Right atrium auricular region (tissue), 2 donors: ENCODE results near the gene TYK2. TPM values are rescaled to one million over a fixed set of nuclear protein-coding genes. Genes with fewer than 3 reads are reported as not detected.

ENCODE experiments used
- DNase-seq: peaks from one replicate; pipeline ENCODE4 v3.0.0-alpha.2; 2019; ENCODE audit warnings: low spot score
- H3K27ac ChIP-seq, 2 donors: fragments of 200-600 bp; sonication (generic); 1 replicate in 1 of 2; 2 replicates in 1 of 2; pipeline ENCODE4 v1.5.1; 2016 to 2019
- H3K27me3 ChIP-seq, 2 donors: fragments of 200-600 bp; sonication (generic); one replicate each; pipeline versions ENCODE4 v1.5.1 to v1.6.0; 2017 to 2019
- H3K36me3 ChIP-seq: fragments of 200-600 bp; sonication (generic); one replicate; pipeline ENCODE4 v1.5.1; 2016
- H3K4me1 ChIP-seq, 2 donors: fragments of 200-600 bp; sonication (generic); one replicate each; pipeline versions ENCODE4 v1.5.1 to v1.6.0; 2017 to 2019
- H3K4me3 ChIP-seq, 2 donors: fragments of 200-600 bp; sonication (generic); 1 replicate in 1 of 2; 2 replicates in 1 of 2; pipeline ENCODE4 v1.5.1; 2017 to 2019; ENCODE audit warnings: mild to moderate bottlenecking in 1 of 2, moderate library complexity in 1 of 2
- H3K9me3 ChIP-seq, 2 donors: fragments of 200-600 bp; sonication (generic); one replicate each; pipeline ENCODE4 v1.5.1; 2019
- CTCF ChIP-seq, 2 donors: fragments of 200-600 bp; sonication (generic); IDR thresholded peaks; one replicate each; pipeline ENCODE4 v1.5.1; 2019; ENCODE audit warnings: antibody characterized with exemption in 2 of 2
- total RNA-seq, 2 donors: library from RNA; depleted of rRNA; stranded (reverse); fragments of >200 nt; gene quantifications; one replicate each; pipeline ENCODE4 v1.1.0, GENCODE V29; 2016

TYK2 gene
- total RNA-seq, 2 donors from 2014 or later, result 31.7 to 58.8 TPM

- no peaks in the 10 kb centered on the region for H3K27me3 ChIP-seq
- no peak overlapping the region for H3K4me3 ChIP-seq
- no peak for TF ChIP-seq CTCF (IDR thresholded peaks at IDR 0.05)
- no peaks in the 10 kb centered on the region for H3K9me3 ChIP-seq
- H3K36me3 ChIP-seq, result peaks cover 89% of the 10 kb centered on the region
- no peak for DNase-seq
- H3K27ac ChIP-seq, result no peak overlapping the region
- peaks cover 0 to 6% of the 10 kb centered on the region in 2 donors for H3K4me1 ChIP-seq
Observed at GRCh38 chr19:10320602-10321416, 59.6 kb downstream of the TYK2 start.

- Histone ChIP-seq H3K36me3 (peaks cover 73% of the 10 kb centered on the region), H3K27me3 (no peaks in the 10 kb centered on the region)
- TF ChIP-seq CTCF (IDR thresholded peaks at IDR 0.05), result no peak
Observed at GRCh38 chr19:10318807-10319682, 61.3 kb downstream of the TYK2 start.

GRCh38 chr19:10317857-10318462, 62.4 kb downstream of the TYK2 start:
- Histone ChIP-seq H3K4me1 (peaks cover 0 to 14% of the 10 kb centered on the region in 2 donors), H3K27ac (no peak overlapping the region), H3K9me3 (no peaks in the 10 kb centered on the region), H3K27me3 (no peaks in the 10 kb centered on the region), H3K4me3 (no peak overlapping the region), H3K36me3 (peaks cover 64% of the 10 kb centered on the region)
- DNase-seq, result no peak
- TF ChIP-seq CTCF (IDR thresholded peaks at IDR 0.05), result no peak

More at GRCh38 chr19:10318807-10319682, 61.3 kb downstream of the TYK2 start:
- Histone ChIP-seq H3K4me3 (no peak overlapping the region), H3K9me3 (no peaks in the 10 kb centered on the region), H3K4me1 (peaks cover 0 to 14% of the 10 kb centered on the region in 2 donors), H3K27ac (no peak overlapping the region)
- no peak for DNase-seq

GRCh38 chr19:10317045-10317856, 63.1 kb downstream of the TYK2 start:
- H3K27me3 ChIP-seq, result no peaks in the 10 kb centered on the region
- H3K36me3 ChIP-seq, result peaks cover 57% of the 10 kb centered on the region
- no peak overlapping the region for H3K27ac ChIP-seq
- H3K4me1 ChIP-seq, result peaks cover 0 to 14% of the 10 kb centered on the region in 2 donors
- no peak for TF ChIP-seq CTCF (IDR thresholded peaks at IDR 0.05)
- DNase-seq, result no peak
- no peaks in the 10 kb centered on the region for H3K9me3 ChIP-seq
- no peak overlapping the region for H3K4me3 ChIP-seq
